ENCODE measurements around the gene AVEN. TPM values are rescaled to one million over a fixed set of nuclear protein-coding genes. Genes with fewer than 3 reads are reported as not detected.

Gene AVEN
- total RNA-seq, 1 donor from 2014 or later = 14.4 TPM

GRCh38 chr15:33985751-33986150 lies 53.3 kb downstream of the AVEN start:
- peaks cover 1% of the 10 kb centered on the region for H3K36me3 Mint-ChIP-seq (ENCODE audit: insufficient read depth)
- peaks cover 3% of the 10 kb centered on the region for H3K9me3 Mint-ChIP-seq (ENCODE audit: low read depth)
- no peak overlapping the region for H3K4me3 Mint-ChIP-seq (ENCODE audit: low read depth)
- no peak overlapping the region for H3K27ac Mint-ChIP-seq
- peaks cover 34% of the 10 kb centered on the region for H3K4me1 Mint-ChIP-seq (ENCODE audit: low read depth)
- no peaks in the 10 kb centered on the region for H3K27me3 Mint-ChIP-seq
- no peak for TF ChIP-seq CTCF (IDR thresholded peaks at IDR 0.05; ENCODE audit: unreplicated experiment)
- DNase-seq (ENCODE audit: low spot score, unreplicated experiment) = no peak

GRCh38 chr15:33985287-33985686 lies 53.7 kb downstream of the AVEN start:
- peaks cover 1% of the 10 kb centered on the region for H3K36me3 Mint-ChIP-seq (ENCODE audit: insufficient read depth)
- no peak overlapping the region for H3K4me3 Mint-ChIP-seq (ENCODE audit: low read depth)
- H3K9me3 Mint-ChIP-seq (ENCODE audit: low read depth) = peaks cover 3% of the 10 kb centered on the region
- peak overlapping the region; percentile 86 for H3K27ac Mint-ChIP-seq
- H3K4me1 Mint-ChIP-seq (ENCODE audit: low read depth) = peaks cover 38% of the 10 kb centered on the region
- no peak for TF ChIP-seq CTCF (IDR thresholded peaks at IDR 0.05; ENCODE audit: unreplicated experiment)
- H3K27me3 Mint-ChIP-seq = no peaks in the 10 kb centered on the region
- no peak for DNase-seq (ENCODE audit: low spot score, unreplicated experiment)

GRCh38 chr15:33982516-33982915 lies 56.5 kb downstream of the AVEN start:
- Mint-ChIP-seq H3K27ac (no peak overlapping the region), H3K4me3 (ENCODE audit: low read depth) (no peak overlapping the region), H3K9me3 (ENCODE audit: low read depth) (peaks cover 3% of the 10 kb centered on the region), H3K4me1 (ENCODE audit: low read depth) (peaks cover 34% of the 10 kb centered on the region), H3K36me3 (ENCODE audit: insufficient read depth) (peaks cover 1% of the 10 kb centered on the region), H3K27me3 (no peaks in the 10 kb centered on the region)
- DNase-seq (ENCODE audit: low spot score, unreplicated experiment) = no peak
- TF ChIP-seq CTCF (IDR thresholded peaks at IDR 0.05; ENCODE audit: unreplicated experiment) = no peak

GRCh38 chr15:33980159-33980558 lies 58.8 kb downstream of the AVEN start:
- Mint-ChIP-seq H3K9me3 (ENCODE audit: low read depth) (peaks cover 3% of the 10 kb centered on the region), H3K4me1 (ENCODE audit: low read depth) (peaks cover 27% of the 10 kb centered on the region), H3K27me3 (no peaks in the 10 kb centered on the region), H3K36me3 (ENCODE audit: insufficient read depth) (peaks cover 1% of the 10 kb centered on the region), H3K4me3 (ENCODE audit: low read depth) (no peak overlapping the region), H3K27ac (no peak overlapping the region)
- TF ChIP-seq CTCF (IDR thresholded peaks at IDR 0.05; ENCODE audit: unreplicated experiment) = no peak
- no peak for DNase-seq (ENCODE audit: low spot score, unreplicated experiment)

- no peak for DNase-seq (ENCODE audit: low spot score, unreplicated experiment)
- Mint-ChIP-seq H3K27me3 (no peaks in the 10 kb centered on the region), H3K4me1 (ENCODE audit: low read depth) (peaks cover under 1% of the 10 kb centered on the region), H3K9me3 (ENCODE audit: low read depth) (no peaks in the 10 kb centered on the region), H3K27ac (no peak overlapping the region), H3K36me3 (ENCODE audit: insufficient read depth) (no peaks in the 10 kb centered on the region), H3K4me3 (ENCODE audit: low read depth) (no peak overlapping the region)
- no peak for TF ChIP-seq CTCF (IDR thresholded peaks at IDR 0.05; ENCODE audit: unreplicated experiment)
Measured at GRCh38 chr15:33975022-33975565, 63.9 kb downstream of the AVEN start.
